Suppressor macrophage (primary cell): ENCODE data around the gene SLC36A1.
A peak's percentile ranks its signal among the peaks of the same experiment; 100 is the strongest.
"Not testable (repeated sequence)": the region's sequence is repeated elsewhere in the genome, so short reads cannot be mapped to it uniquely, and the experiment has no call there.

ENCODE experiments used
- DNase-seq, 4 experiments: peaks; one replicate each; pipeline ENCODE4 v3.0.0-alpha.2; 2020 to 2022

Gene SLC36A1

GRCh38 chr5:151483647-151484046, 36.2 kb downstream of the SLC36A1 start:
- DNase-seq = peak; percentile 76 to 92 (median 89)

GRCh38 chr5:151487544-151487943, 40.1 kb downstream of the SLC36A1 start:
- no peak for DNase-seq

DNA sequence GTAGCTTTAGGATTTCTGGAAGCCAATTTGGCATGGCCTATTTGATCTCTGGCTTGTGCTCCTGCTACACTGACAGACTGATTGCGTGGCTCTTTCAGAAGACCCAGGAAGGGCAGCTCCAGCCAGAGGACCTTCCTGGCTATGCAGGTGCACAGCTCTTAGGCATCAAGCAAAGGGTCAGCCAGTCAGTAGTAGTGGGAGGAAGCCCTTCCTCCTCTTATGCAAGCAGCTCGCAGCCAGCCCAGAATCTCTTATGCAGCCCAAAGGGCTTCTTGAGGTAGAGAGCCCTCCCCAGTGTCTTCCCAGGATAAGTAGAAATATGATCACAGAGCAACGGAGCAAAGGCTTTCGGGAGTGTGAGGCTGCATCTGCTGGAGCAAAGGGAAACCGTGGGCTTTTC, 43.2 kb downstream of the SLC36A1 start:
- peak; percentile 38 to 69 (median 60) for DNase-seq

- DNase-seq = no peak
These were observed 43.7 kb downstream of the SLC36A1 start for GRCh38 chr5:151491062-151491461.

GRCh38 chr5:151492729-151493128, 45.3 kb downstream of the SLC36A1 start:
- DNase-seq = peak; percentile 85 to 96 (median 92)

DNA sequence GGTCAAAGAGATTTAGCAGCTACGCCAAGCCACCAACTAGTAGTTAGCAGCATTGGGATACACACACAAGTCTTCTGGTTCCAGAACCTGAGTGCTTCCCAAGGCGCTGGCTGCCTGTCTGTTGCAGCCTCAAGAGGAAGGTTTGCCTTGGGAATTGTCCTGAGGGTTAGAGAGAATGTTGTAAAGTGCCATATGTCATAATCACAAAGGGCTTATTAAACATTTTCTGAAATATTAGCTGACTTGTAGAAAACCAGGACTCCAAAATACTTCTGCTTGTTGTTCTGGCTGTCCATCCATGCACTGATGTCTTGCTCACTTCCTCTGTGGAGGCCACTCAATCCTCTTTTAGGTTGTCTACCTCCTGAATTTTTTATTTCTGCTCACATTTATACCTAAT, 46.3 kb downstream of the SLC36A1 start:
- peak; percentile 68 to 89 (median 82) for DNase-seq

DNA sequence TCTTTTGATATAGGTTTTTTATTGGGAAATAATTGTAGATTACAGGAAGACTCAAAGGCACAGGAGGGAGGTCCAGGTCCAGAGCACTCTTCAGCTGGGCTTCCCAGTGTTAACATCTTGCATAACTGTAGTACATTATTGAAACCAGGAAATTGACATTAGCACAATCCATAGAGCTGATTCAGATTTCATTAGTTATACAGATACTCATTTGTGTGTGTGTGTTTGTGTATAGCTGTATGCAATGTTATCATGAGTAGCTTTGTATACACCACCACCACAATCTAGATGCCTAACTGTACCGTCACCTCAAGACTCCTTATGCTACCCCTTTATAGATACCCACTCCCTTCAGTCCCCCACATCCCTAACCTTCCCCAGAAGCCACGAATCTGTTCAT, 47.9 kb downstream of the SLC36A1 start:
- peak in 2 of 4 experiments; percentile 33 to 54 for DNase-seq

GRCh38 chr5:151496041-151496484, 48.7 kb downstream of the SLC36A1 start:
- peak; percentile 70 to 82 (median 78) for DNase-seq

GRCh38 chr5:151497391-151498002, 50.1 kb downstream of the SLC36A1 start:
- peak; percentile 10 to 39 (median 31) for DNase-seq

GRCh38 chr5:151498395-151499155, 51.2 kb downstream of the SLC36A1 start:
- DNase-seq = peak in 1 of 4 experiments; percentile 11

DNA sequence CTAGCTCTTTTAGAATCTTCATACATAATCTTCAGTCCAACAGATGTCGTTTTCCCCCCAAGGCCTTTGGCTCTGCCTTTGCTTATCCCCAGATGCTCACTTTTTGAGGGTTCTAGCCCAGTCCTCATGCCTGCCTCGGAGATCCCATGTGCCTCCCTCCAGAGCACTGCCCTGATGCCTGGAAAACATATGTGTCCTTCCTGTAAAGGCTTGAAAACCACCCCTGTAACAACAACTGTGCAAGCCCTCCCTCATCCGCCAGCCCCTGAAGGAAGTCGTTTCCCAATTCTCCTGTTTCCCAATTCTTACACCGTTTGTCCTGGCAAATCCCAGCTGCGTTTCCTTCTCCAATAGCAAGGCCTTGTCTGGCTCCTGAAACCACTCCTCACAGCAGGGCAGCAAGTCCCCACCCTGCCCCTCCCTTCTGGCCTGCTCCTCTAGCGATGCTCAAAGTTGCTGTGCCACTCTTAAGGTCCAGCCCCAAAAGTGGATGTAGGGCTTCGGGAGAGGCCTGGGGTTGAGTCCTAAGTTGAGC, 52.2 kb downstream of the SLC36A1 start:
- peak; percentile 33 to 62 (median 59) for DNase-seq

DNA sequence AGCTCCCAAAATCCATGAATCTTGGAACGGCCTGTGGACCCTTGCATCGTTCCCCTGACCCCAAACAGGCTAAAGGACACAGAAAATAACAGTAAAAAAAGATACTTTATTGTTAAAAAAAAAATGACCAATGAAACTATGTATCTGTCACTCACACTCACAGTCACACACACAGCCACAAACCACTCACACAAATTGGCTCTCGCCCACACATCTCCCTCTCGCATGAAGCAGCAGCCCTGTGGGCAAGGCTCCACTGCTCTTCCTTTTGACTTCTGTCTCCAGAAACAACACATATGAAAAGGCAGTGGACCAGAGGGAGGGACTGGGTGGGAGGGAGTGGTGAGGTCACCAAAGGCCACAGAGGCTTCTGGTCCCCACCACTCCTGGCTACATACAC, 56.6 kb downstream of the SLC36A1 start:
- DNase-seq = peak; percentile 39 to 73 (median 69)

GRCh38 chr5:151508308-151508707, 60.9 kb downstream of the SLC36A1 start:
- not testable (repeated sequence) for DNase-seq

GRCh38 chr5:151509231-151509630, 61.8 kb downstream of the SLC36A1 start:
- DNase-seq = no peak

DNA sequence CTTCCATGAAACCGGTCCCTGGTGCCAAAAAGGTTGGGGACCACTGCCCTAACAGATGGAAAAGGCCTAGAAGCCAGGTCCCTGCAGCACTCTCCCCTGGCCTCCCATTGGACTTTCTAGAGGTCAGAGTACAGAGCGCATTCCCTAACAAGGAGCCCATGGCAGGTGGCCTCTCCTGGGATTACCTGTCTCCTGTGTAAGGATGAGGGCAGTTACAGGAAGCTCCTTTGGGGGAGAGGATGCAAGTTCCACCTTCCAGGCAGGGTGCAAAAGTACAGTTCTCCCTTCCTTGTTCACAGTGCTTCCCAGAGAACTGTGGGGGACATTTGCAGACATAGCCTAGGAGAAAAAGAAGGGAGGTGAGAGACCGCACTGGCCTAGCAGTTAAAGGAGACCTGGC, 62.4 kb downstream of the SLC36A1 start:
- DNase-seq = no peak

GRCh38 chr5:151517122-151517920, 69.9 kb downstream of the SLC36A1 start:
- no peak for DNase-seq

- DNase-seq = no peak
These were observed 72.9 kb downstream of the SLC36A1 start for GRCh38 chr5:151520294-151520693.

- peak; percentile 66 to 82 (median 77) for DNase-seq
These were observed 74.8 kb downstream of the SLC36A1 start for GRCh38 chr5:151522226-151522625.

DNA sequence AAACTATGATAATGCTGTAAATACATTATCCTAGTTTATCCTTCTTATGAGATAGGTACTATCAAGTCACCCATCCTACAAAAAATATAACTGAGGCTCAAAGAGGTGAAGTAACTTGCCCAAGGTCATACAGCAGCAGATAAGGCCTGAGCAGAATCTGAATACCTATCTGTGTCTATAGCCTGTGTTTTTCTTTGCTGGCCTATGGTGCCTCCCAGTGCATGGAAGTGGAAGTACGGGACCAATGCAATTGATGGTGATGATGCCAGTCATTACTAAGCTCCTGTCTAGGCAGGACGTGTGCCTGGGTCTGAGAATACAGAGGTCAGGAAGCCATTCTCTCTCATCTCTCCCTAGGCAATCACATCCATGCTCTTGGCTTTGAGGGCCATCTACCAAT, 75.9 kb downstream of the SLC36A1 start:
- DNase-seq = peak; percentile 74 to 78 (median 76)

- DNase-seq = no peak
These were observed 80.8 kb downstream of the SLC36A1 start for GRCh38 chr5:151528153-151528552.

- no peak for DNase-seq
These were observed 81.6 kb downstream of the SLC36A1 start for GRCh38 chr5:151528996-151529395.

- no peak for DNase-seq
These were observed 84.2 kb downstream of the SLC36A1 start for GRCh38 chr5:151531581-151531980.

DNA sequence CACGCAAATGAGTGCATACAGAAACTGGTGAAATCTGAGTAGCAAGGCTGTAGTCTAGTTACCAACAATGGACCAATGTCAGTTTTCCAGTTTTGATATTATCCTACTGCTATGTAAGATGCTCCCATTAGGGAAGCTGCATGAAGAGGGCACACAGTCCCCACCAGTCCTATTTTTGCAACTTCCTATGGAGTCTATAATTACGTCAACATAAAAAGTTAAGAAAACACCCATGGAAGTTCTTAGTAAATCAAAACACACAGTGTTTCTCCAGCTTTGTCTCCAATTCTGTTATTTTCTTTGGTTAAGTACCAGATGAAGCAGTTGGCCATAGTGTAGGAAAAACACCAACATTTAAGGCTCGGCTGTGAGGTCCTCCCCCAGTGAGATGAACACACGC, 85.0 kb downstream of the SLC36A1 start:
- no peak for DNase-seq
